Measurements from ENCODE around the gene EXOC6B. TPM values are rescaled to one million over a fixed set of nuclear protein-coding genes. Genes with fewer than 3 reads are reported as not detected.

The EXOC6B gene
- total and polyA plus RNA-seq, 2 donors from 2014 or later, result 5.9 to 31.3 TPM

- Histone ChIP-seq H3K9me3 (ENCODE audit: control insufficient read depth in 2 of 3, insufficient read depth in 1 of 3, low read length in 3 of 3) (no peaks in the 10 kb centered on the region), H3K27ac (ENCODE audit: low read depth in 2 of 2, low read length in 2 of 2) (no peak overlapping the region), H3K9ac (ENCODE audit: low read length in 3 of 3) (no peak overlapping the region), H3K27me3 (ENCODE audit: control insufficient read depth, insufficient read depth, low read length) (no peaks in the 10 kb centered on the region), H3K4me3 (ENCODE audit: low read length in 3 of 3) (no peak overlapping the region), H3K4me1 (ENCODE audit: control insufficient read depth in 2 of 3, insufficient read depth in 2 of 3, low read depth in 1 of 3, low read length in 3 of 3) (no peaks in the 10 kb centered on the region), H3K36me3 (ENCODE audit: control insufficient read depth in 2 of 3, insufficient read depth in 3 of 3, low read length in 3 of 3) (no peaks in the 10 kb centered on the region)
- FAIRE-seq (no peak), DNase-seq (no peak)
- intact Hi-C loops (cut with DNase I), result no loop called here
- TF ChIP-seq CTCF (IDR thresholded peaks at IDR 0.05; ENCODE audit: borderline replicate concordance, extremely low read depth, insufficient read depth), result no peak
Observed at GRCh38 chr2:72835403-72835802, 9.6 kb upstream of the EXOC6B start.

- DNase-seq (no peak), FAIRE-seq (no peak)
- no peak overlapping the region for H3K27ac ChIP-seq (ENCODE audit: low read depth in 2 of 2, low read length in 2 of 2)
- H3K36me3 ChIP-seq (ENCODE audit: control insufficient read depth in 2 of 3, insufficient read depth in 3 of 3, low read length in 3 of 3), result no peaks in the 10 kb centered on the region
- no peak overlapping the region for H3K9ac ChIP-seq (ENCODE audit: low read length in 3 of 3)
- intact Hi-C loops (cut with DNase I), result no loop called here
- no peak for TF ChIP-seq CTCF (IDR thresholded peaks at IDR 0.05; ENCODE audit: borderline replicate concordance, extremely low read depth, insufficient read depth)
- no peaks in the 10 kb centered on the region for H3K27me3 ChIP-seq (ENCODE audit: control insufficient read depth, insufficient read depth, low read length)
- no peaks in the 10 kb centered on the region for H3K4me1 ChIP-seq (ENCODE audit: control insufficient read depth in 2 of 3, insufficient read depth in 2 of 3, low read depth in 1 of 3, low read length in 3 of 3)
- no peak overlapping the region for H3K4me3 ChIP-seq (ENCODE audit: low read length in 3 of 3)
- no peaks in the 10 kb centered on the region for H3K9me3 ChIP-seq (ENCODE audit: control insufficient read depth in 2 of 3, insufficient read depth in 1 of 3, low read length in 3 of 3)
Observed at GRCh38 chr2:72834596-72834995, 8.8 kb upstream of the EXOC6B start.

- intact Hi-C loops (cut with DNase I), result no loop called here
- no peak for FAIRE-seq
- Histone ChIP-seq H3K27ac (ENCODE audit: low read depth in 2 of 2, low read length in 2 of 2) (no peak overlapping the region), H3K36me3 (ENCODE audit: control insufficient read depth in 2 of 3, insufficient read depth in 3 of 3, low read length in 3 of 3) (no peaks in the 10 kb centered on the region), H3K9ac (ENCODE audit: low read length in 3 of 3) (no peak overlapping the region), H3K27me3 (ENCODE audit: control insufficient read depth, insufficient read depth, low read length) (no peaks in the 10 kb centered on the region), H3K4me3 (ENCODE audit: low read length in 3 of 3) (no peak overlapping the region), H3K4me1 (ENCODE audit: control insufficient read depth in 2 of 3, insufficient read depth in 2 of 3, low read depth in 1 of 3, low read length in 3 of 3) (no peaks in the 10 kb centered on the region), H3K9me3 (ENCODE audit: control insufficient read depth in 2 of 3, insufficient read depth in 1 of 3, low read length in 3 of 3) (no peaks in the 10 kb centered on the region)
- no peak for TF ChIP-seq CTCF (IDR thresholded peaks at IDR 0.05; ENCODE audit: borderline replicate concordance, extremely low read depth, insufficient read depth)
- no peak for DNase-seq
Observed at GRCh38 chr2:72833084-72833714, 7.4 kb upstream of the EXOC6B start.

GRCh38 chr2:72830273-72830672 lies 4.4 kb upstream of the EXOC6B start:
- Histone ChIP-seq H3K27ac (ENCODE audit: low read depth in 2 of 2, low read length in 2 of 2) (no peak overlapping the region), H3K4me1 (ENCODE audit: control insufficient read depth in 2 of 3, insufficient read depth in 2 of 3, low read depth in 1 of 3, low read length in 3 of 3) (no peaks in the 10 kb centered on the region), H3K36me3 (ENCODE audit: control insufficient read depth in 2 of 3, insufficient read depth in 3 of 3, low read length in 3 of 3) (no peaks in the 10 kb centered on the region), H3K4me3 (ENCODE audit: low read length in 3 of 3) (no peak overlapping the region), H3K9ac (ENCODE audit: low read length in 3 of 3) (no peak overlapping the region), H3K27me3 (ENCODE audit: control insufficient read depth, insufficient read depth, low read length) (no peaks in the 10 kb centered on the region), H3K9me3 (ENCODE audit: control insufficient read depth in 2 of 3, insufficient read depth in 1 of 3, low read length in 3 of 3) (no peaks in the 10 kb centered on the region)
- TF ChIP-seq CTCF (IDR thresholded peaks at IDR 0.05; ENCODE audit: borderline replicate concordance, extremely low read depth, insufficient read depth), result no peak
- FAIRE-seq (no peak), DNase-seq (no peak)
- intact Hi-C loops (cut with DNase I), result no loop called here
